Panc1 (cell line): Measurements from ENCODE around the gene SLC2A4RG.

Source experiments
- POLR2AphosphoS5 ChIP-seq: IDR thresholded peaks from 2 replicates; pipeline ENCODE4 v1.6.1; 2012; ENCODE audit warnings: mild to moderate bottlenecking, low read depth, low read length, moderate library complexity
- SIN3A ChIP-seq: IDR thresholded peaks from 2 replicates; pipeline ENCODE4 v1.6.1; 2012; ENCODE audit warnings: low read depth, mild to moderate bottlenecking, low read length, moderate library complexity, borderline replicate concordance; ENCODE audit not compliant: insufficient read depth
- TF ChIP-seq, protein P1 (sequence below): fragments of 450-650 bp; IDR thresholded peaks from 2 replicates; pipeline ENCODE4 v1.5.1; 2017; ENCODE audit warnings: mild to moderate bottlenecking

DNA sequence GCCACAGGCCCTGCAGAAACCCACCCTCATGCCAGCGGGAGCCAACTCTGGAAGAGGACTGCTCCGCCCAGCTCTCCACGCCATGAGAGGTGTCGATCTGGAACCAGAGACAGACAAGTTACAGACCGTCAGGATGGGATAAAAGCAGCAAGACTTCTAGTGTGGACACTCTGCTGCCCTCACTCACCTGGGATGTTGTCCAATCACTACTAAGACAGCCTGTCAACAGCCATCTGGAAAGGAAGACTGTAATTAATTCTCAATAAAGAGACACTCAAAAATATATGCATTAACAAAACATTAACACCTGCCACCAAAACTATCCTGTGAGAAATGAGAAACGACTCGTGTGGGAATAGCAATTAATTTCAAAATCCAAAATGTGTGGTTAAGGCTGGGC lies 28.3 kb downstream of the SLC2A4RG start:
- TF ChIP-seq, protein P1, sequence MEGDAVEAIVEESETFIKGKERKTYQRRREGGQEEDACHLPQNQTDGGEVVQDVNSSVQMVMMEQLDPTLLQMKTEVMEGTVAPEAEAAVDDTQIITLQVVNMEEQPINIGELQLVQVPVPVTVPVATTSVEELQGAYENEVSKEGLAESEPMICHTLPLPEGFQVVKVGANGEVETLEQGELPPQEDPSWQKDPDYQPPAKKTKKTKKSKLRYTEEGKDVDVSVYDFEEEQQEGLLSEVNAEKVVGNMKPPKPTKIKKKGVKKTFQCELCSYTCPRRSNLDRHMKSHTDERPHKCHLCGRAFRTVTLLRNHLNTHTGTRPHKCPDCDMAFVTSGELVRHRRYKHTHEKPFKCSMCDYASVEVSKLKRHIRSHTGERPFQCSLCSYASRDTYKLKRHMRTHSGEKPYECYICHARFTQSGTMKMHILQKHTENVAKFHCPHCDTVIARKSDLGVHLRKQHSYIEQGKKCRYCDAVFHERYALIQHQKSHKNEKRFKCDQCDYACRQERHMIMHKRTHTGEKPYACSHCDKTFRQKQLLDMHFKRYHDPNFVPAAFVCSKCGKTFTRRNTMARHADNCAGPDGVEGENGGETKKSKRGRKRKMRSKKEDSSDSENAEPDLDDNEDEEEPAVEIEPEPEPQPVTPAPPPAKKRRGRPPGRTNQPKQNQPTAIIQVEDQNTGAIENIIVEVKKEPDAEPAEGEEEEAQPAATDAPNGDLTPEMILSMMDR: no peak
- no peak for TF ChIP-seq POLR2AphosphoS5
- no peak for TF ChIP-seq SIN3A
